NCI-H2029 (cell line): ENCODE data around the gene SMPD3.

ENCODE experiments used
- DNase-seq: peaks from one replicate; lab custom pipeline; 2025; lab: John Stamatoyannopoulos, UW

The SMPD3 gene

DNA sequence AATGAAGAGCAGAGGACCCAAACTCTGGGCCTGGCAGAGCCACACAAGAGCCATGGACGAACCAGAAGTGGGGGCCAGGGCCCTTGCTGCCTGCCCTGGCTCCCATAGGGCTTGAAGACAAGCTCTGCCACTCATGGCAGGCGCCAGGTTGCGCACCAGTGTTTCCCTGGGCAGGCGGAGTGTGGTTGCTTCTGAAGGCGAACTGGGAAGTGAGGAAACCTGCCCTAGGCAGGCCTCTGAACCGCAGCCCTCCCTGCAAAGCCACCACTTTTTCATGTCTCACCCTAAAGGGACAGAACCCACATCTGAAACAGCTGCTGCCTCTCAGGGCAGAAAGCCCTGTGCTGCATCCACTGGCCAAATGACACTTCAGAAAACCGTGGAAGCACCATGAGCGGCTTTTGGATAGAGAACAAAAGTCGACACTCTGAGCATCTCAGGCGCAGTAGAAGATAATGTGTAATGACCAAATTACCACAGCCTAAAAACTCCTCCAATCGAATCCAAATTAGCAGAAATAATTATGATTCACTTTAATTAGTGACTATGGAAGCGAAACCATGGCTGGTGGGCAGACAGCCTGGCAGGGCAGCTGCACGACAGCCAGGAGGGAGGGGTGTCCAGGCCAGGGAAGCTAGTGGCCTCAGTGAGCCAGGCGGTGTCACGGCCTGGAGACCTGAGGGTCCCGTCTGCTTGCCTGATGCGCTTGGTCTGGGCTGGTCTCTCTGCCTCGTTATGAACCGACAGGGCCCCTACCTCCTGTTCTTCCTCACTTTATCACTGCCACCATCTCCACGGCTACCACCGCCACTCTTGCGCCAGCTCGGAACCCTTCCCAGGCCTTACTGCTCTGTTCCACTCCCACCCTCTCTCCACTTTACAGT lies 78.4 kb downstream of the SMPD3 start:
- no peak for DNase-seq

- no peak for DNase-seq
These were observed 79.1 kb downstream of the SMPD3 start for GRCh38 chr16:68369168-68369567.

DNA sequence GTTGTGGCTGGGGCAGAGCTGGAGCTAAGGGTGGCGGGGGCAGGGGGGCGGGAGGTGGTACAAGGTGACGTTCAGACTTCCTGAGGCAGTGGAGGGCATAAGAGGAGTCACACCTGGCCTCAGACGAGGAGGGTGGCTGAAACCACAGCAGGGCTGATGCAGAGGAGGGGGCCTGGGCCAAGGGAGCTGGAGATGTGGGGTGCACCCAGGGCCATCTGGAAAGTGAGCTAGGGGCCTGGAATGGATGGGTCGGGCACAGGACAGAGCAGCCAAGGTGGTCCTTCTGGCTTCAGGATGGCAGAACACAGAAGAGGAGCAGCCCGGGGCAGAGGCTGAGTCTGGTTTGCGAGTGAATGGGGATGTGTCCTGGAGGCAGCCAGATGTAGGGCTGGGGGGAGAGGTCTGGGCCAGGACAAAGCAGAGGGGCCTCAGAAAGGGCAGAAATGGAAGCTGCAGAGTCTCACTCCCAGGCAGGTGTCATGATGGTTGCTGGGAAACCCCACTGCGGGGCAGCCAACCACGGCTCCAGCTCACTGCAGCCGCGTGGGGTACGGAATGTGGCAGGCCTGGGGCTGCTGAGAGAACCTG lies 79.9 kb downstream of the SMPD3 start:
- no peak for DNase-seq

GRCh38 chr16:68367891-68368290 lies 80.4 kb downstream of the SMPD3 start:
- DNase-seq = no peak

- DNase-seq = no peak
These were observed 80.9 kb downstream of the SMPD3 start for GRCh38 chr16:68367440-68367839.

DNA sequence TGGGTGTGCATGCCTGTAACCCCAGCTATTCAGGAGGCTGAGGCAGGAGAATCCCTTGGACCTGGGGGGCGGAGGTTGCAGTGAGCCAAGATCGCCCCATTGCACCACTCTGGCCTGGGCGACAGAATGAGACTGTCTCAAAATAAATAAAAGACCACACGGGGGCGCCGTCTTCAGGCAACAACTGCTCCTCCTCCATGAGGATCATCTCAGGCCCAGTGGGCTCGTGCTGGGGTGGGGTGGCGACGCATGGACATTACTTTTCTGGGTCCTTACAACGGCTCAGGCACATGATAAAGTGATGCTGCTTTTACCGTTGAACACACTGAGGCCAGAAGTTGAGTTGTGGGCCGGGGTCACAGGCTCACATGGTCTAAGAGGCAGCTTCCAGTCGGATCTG lies 81.3 kb downstream of the SMPD3 start:
- DNase-seq = no peak

GRCh38 chr16:68366062-68366461 lies 82.2 kb downstream of the SMPD3 start:
- DNase-seq = no peak

- DNase-seq = no peak
These were observed 83.0 kb downstream of the SMPD3 start for GRCh38 chr16:68365167-68365817.

- no peak for DNase-seq
These were observed 83.7 kb downstream of the SMPD3 start for GRCh38 chr16:68364561-68364998.

- no peak for DNase-seq
These were observed 84.4 kb downstream of the SMPD3 start for GRCh38 chr16:68363658-68364521.

DNA sequence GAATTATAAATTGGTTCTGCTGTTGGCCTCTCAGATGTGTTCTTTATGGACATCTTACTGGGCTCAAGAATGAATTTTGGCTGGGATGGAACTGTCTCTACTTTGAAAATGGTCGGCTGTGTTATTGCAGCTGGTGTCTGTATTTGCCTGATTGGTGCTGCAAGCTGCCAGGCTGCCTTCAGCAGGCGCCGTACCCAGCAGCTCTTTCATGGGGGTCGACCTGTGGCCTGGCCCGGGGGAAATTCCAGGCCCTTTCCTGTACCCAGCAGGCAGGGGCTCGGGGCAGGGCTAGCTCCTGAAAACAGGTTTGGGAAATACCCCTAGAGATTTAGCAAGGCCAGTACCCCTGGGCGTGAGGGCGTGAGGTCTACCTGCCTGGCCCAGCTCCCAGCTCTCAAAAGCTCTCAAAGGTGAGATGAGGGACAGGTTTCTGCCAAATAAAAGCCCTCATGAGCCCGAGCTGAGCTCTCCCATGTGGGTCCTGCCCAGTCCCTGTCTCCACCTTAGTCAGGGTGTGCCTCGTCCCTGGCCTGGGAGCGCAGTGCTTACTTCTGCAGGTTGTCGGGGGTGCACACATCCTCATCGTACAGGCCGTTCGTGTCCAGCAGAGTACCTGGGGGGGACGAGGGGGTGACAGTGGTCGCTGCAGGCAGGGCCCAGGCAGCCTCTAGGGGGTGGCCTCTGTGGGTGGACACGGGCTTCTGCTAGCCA lies 85.2 kb downstream of the SMPD3 start:
- no peak for DNase-seq

DNA sequence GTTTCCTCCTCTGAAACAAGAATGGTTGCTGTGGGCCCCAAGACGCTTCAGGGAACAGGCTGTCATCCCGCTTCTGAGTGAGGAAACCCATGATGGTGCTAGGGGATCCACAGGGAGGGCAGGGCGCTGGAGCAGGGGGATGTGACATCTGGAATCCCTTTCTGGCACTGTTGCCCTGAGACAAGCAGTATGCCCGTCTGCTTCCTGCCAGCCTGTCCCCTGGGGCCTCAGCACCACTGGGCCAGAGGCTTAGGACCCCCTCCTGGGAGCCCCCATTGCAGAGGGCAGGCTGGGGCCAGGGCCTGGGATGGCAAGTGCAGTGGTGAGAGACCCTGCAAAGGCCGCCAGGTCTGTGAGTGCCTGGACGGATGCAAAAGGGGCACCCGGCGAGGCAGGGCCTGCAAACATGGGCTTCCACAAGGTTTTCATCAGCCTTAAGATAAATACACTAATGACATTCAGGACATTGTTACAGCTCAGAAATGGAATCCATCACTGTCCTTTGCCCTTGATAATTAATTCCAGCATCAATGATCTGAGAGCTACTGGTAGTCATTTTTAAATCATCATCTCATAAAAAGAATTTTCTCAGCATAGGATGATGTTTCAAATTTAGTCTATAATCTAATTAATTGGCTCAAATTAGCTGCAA lies 85.9 kb downstream of the SMPD3 start:
- no peak for DNase-seq

DNA sequence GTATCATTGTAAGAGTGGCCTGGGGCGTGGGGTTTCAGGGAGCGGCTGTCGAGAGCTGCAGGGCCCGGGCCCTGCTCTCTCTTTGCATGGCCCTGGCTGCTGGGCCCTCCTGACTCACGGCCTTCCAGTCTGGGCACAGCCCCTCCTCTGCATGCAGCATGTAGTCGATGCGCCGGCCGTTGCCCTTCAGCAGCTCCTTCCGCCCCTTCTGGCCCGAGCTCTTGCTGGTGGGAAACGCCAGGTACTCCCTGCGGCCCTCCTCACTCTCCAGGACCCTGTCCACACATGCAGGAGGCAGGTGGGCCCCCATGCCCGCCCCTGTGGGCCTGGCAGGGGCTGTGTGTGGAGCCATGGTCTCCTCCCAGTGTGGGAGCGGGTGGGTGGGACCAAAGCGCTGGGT lies 86.8 kb downstream of the SMPD3 start:
- DNase-seq = no peak

DNA sequence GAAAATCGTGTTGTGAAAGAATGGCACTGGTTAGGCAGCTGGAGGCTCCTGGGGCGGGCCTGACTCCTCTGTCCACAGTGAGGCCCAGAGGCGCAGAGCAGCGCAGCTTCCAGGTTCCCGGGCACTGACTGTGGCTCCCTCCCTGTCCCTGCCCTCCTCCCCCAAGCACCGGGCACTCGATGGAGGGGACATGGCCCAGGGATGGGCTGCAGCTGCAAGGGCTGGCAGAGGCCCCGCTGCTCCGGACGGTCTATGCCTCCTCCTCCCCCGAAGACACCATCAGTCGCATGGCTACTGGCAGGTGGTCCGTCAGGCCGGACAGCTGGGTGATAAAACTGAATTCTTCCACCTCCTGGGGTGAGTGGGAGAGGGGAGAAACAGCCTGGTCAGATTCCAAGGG lies 87.4 kb downstream of the SMPD3 start:
- DNase-seq = no peak

- no peak for DNase-seq
These were observed 87.8 kb downstream of the SMPD3 start for GRCh38 chr16:68360547-68360946.

DNA sequence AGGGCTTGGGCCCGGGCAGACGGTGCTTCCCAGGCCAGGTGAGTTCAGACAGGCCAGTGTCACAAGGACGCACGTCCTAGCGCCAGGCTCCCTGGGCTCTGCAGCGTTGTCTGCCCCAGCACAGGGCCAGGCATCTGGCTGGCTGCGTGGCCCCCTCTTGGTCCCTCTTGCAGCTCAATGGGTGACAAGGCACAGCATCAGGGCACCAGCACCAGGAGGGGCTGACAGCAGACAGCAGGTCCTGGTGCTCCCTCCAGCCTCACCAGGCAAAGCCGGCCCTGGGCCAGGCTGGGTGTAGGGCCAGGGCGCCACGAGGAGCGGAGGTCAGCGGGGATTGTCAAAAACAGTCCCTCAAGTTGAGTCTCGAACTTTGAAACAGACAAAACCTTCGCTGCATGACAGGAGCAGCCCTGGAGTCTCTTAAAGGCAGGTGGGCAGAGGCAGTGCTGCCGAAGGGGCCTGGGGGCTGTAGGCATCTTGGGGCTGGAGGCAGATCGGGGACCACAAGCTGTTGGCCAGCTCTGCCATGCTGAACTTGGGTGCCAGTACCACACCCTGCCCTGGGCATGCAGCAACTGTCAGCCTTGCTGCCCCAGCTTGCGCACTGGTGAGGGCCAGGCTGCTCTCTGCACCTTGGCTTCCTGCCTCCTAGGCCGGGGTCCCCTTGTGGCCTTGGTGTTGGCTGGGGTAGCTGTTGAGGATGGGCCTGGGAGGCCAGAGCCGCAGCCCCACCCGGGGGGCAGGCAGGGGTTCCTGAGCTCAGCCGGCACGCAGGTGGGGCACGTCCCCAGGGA lies 88.7 kb downstream of the SMPD3 start:
- DNase-seq = no peak

DNA sequence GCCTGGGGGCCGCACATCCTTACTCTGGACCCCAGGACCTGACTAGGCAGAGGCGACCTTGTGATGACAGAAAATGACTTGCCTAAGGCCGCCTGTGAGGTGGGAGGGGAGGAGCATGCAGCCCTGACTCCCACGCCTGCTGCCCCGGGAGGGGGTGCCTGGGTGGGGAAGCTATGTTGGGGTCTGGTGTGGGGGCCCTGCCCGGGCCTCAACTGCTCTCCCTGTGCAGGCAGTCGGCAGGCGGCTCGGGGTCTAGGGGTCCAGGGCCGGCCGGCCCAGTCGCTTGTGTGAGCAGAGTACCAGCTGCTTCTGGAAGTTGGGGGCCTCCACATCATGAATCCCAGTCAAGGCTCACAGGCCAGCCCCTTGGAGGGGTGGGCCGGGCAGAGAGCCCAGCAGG lies 89.4 kb downstream of the SMPD3 start:
- no peak for DNase-seq

DNA sequence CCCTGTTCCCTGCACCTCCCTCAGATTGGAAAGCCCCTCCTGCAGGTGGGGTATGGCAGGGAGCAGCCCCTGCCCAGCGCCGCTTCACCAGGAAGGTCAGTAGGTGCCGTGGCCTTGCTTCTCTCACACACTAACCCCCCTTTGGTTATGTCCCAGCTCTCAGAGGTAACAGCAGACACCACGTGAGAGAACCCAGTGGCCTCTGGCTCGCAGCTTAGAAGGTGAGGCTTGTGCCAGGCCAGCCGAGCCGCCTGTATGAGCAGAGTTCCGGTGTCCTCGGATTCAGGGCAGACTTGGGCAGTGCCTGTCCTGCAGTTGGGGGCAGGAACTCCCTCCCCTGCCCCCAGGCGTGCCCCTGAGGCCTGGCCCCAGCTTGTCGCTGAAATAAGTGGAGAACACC lies 90.4 kb downstream of the SMPD3 start:
- DNase-seq = no peak

GRCh38 chr16:68357521-68357922 lies 90.8 kb downstream of the SMPD3 start:
- DNase-seq = no peak

- no peak for DNase-seq
These were observed 91.4 kb downstream of the SMPD3 start for GRCh38 chr16:68356919-68357286.
